Sigmoid colon (tissue), 4 donors: ENCODE results near the gene MPPED1.

Experiments
- POLR2AphosphoS5 ChIP-seq, 4 donors: sonication (generic); formaldehyde crosslinking; IDR thresholded peaks; one replicate each; pipeline ENCODE4 v1.6.1; 2017; ENCODE audit warnings: antibody characterized with exemption in 4 of 4
- TF ChIP-seq, protein P1 (sequence below), 4 experiments: fragments of 450-650 bp in 3 of 4; fragments of 200-600 bp in 1 of 4; IDR thresholded peaks; one replicate each; pipeline ENCODE4 v1.5.1; 2016 to 2019; ENCODE audit warnings: antibody characterized with exemption in 4 of 4, mild to moderate bottlenecking in 3 of 4, moderate library complexity in 2 of 4

DNA sequence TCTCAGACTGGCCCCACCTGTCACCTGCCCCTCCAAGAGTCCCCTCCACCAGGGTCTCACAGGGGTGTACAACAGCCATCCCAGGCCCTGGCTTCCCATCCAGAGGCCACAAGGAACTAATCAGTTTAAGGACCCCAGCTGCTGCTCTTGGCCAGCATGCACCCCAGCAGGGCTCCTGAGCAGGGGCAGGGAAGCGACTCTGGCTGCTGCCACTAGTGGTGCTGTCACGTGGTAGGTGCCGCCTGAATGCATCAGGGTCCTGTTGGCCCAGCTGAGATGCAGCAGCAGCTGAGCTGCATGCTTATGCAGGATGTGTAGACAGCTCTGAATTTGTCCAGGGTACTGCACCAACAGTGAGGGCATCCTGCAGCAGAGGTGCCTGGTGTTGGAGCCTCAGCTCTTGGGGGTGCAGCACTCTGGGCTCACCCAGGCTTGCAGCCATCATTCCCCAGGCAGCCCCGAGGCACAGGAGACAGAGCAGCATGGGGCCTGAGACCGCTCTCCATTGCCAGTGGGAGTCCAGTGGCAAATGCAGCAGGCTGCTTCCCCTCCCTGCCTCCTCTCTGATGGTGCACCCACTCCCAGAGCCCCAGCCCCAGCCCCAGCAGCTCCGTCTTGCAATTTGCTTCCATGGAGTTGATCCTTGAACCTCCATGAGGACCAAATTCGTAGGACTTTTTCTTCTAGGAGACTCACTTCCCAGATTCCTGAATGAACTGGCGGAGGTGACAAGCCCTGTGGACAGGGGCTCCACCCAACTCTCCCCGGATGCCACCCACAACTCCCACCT lies 98.7 kb downstream of the MPPED1 start:
- TF ChIP-seq POLR2AphosphoS5 (IDR thresholded peaks at IDR 0.05): no peak
- TF ChIP-seq, protein P1, sequence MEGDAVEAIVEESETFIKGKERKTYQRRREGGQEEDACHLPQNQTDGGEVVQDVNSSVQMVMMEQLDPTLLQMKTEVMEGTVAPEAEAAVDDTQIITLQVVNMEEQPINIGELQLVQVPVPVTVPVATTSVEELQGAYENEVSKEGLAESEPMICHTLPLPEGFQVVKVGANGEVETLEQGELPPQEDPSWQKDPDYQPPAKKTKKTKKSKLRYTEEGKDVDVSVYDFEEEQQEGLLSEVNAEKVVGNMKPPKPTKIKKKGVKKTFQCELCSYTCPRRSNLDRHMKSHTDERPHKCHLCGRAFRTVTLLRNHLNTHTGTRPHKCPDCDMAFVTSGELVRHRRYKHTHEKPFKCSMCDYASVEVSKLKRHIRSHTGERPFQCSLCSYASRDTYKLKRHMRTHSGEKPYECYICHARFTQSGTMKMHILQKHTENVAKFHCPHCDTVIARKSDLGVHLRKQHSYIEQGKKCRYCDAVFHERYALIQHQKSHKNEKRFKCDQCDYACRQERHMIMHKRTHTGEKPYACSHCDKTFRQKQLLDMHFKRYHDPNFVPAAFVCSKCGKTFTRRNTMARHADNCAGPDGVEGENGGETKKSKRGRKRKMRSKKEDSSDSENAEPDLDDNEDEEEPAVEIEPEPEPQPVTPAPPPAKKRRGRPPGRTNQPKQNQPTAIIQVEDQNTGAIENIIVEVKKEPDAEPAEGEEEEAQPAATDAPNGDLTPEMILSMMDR (IDR thresholded peaks at IDR 0.05): no peak
